Right ventricle myocardium inferior (tissue), 1 donor: ENCODE data around the gene TGM4. TPM values are rescaled to one million over a fixed set of nuclear protein-coding genes. Genes with fewer than 3 reads are reported as not detected.

Experiments used
- total RNA-seq: library from RNA; stranded (reverse); fragmentation: NEBNext Ultra II Directional; extraction: Animal tissue kit (Norgen Biotek cat#: 25700); gene quantifications from one replicate; pipeline ENCODE4 v1.2.1, GENCODE V29; 2021
- donor health status: DM: no; HTN: yes; CAD: no; lungs with severe emphysema.

The TGM4 gene
- total RNA-seq, 1 donor from 2014 or later = not detected

Other genes with a start within 250 kb of the TGM4 start
- 12.1 TPM for gene ZNF197, start 249.6 kb upstream of the TGM4 start, total RNA-seq
- 7.3 TPM for gene ZNF35, start 225.9 kb upstream of the TGM4 start, total RNA-seq
- 2.4 TPM for gene ZNF502, start 161.9 kb upstream of the TGM4 start, total RNA-seq
- 5.4 TPM for gene ZNF501, start 145.0 kb upstream of the TGM4 start, total RNA-seq
- 32.1 TPM for gene KIAA1143, start 113.0 kb upstream of the TGM4 start, total RNA-seq
- 1.2 TPM for gene KIF15, start 112.8 kb upstream of the TGM4 start, total RNA-seq
- gene TMEM42, start 12.7 kb upstream of the TGM4 start, total RNA-seq = 8.8 TPM
- 35.8 TPM for gene ZDHHC3, start 101.6 kb downstream of the TGM4 start, total RNA-seq
- 23.1 TPM for gene EXOSC7, start 101.6 kb downstream of the TGM4 start, total RNA-seq
- 70.8 TPM for gene CLEC3B, start 151.7 kb downstream of the TGM4 start, total RNA-seq